Measurements from ENCODE around the gene ANKRD62.
"Not testable (repeated sequence)": the region's sequence is repeated elsewhere in the genome, so short reads cannot be mapped to it uniquely, and the experiment has no call there.

ANKRD62 gene

GRCh38 chr18:12138831-12139230 lies 45.2 kb downstream of the ANKRD62 start:
- H3K27ac Mint-ChIP-seq; DNase-seq; H3K4me1 Mint-ChIP-seq (ENCODE audit: low read depth in 2 of 2); H3K9me3 Mint-ChIP-seq; H3K4me3 Mint-ChIP-seq; H3K36me3 Mint-ChIP-seq (ENCODE audit: insufficient read depth); H3K27me3 Mint-ChIP-seq; ATAC-seq (replicated peaks): not testable (repeated sequence)

GRCh38 chr18:12140866-12141265 lies 47.2 kb downstream of the ANKRD62 start:
- not testable (repeated sequence) for ATAC-seq (replicated peaks); H3K4me3 Mint-ChIP-seq; DNase-seq; H3K4me1 Mint-ChIP-seq (ENCODE audit: low read depth in 2 of 2); H3K27ac Mint-ChIP-seq; H3K36me3 Mint-ChIP-seq (ENCODE audit: insufficient read depth); H3K27me3 Mint-ChIP-seq; H3K9me3 Mint-ChIP-seq

- not testable (repeated sequence) for H3K27ac Mint-ChIP-seq; H3K36me3 Mint-ChIP-seq (ENCODE audit: insufficient read depth); H3K27me3 Mint-ChIP-seq; H3K4me3 Mint-ChIP-seq; H3K4me1 Mint-ChIP-seq (ENCODE audit: low read depth in 2 of 2); H3K9me3 Mint-ChIP-seq; DNase-seq; ATAC-seq (replicated peaks)
These were observed 48.1 kb downstream of the ANKRD62 start for GRCh38 chr18:12141778-12142177.

GRCh38 chr18:12149431-12149830 lies 55.8 kb downstream of the ANKRD62 start:
- H3K9me3 Mint-ChIP-seq; H3K4me3 Mint-ChIP-seq; H3K36me3 Mint-ChIP-seq (ENCODE audit: insufficient read depth); H3K4me1 Mint-ChIP-seq (ENCODE audit: low read depth in 2 of 2); DNase-seq; ATAC-seq (replicated peaks); H3K27ac Mint-ChIP-seq: not testable (repeated sequence)
- peaks cover 21 to 27% of the 10 kb centered on the region in 2 donors for H3K27me3 Mint-ChIP-seq

- no peak overlapping the region for H3K4me3 Mint-ChIP-seq
- no peaks in the 10 kb centered on the region for H3K36me3 Mint-ChIP-seq (ENCODE audit: insufficient read depth)
- ATAC-seq (replicated peaks) (no peak), DNase-seq (no peak)
- H3K27ac Mint-ChIP-seq: no peak overlapping the region
- H3K9me3 Mint-ChIP-seq: no peaks in the 10 kb centered on the region
- no peaks in the 10 kb centered on the region for H3K4me1 Mint-ChIP-seq (ENCODE audit: low read depth in 2 of 2)
- peaks cover 21 to 27% of the 10 kb centered on the region in 2 donors for H3K27me3 Mint-ChIP-seq
These were observed 60.7 kb downstream of the ANKRD62 start for GRCh38 chr18:12154361-12154760.

- Mint-ChIP-seq H3K27me3 (peaks cover 18 to 19% of the 10 kb centered on the region in 2 donors), H3K4me3 (no peak overlapping the region), H3K36me3 (ENCODE audit: insufficient read depth) (no peaks in the 10 kb centered on the region), H3K9me3 (no peaks in the 10 kb centered on the region), H3K27ac (no peak overlapping the region), H3K4me1 (ENCODE audit: low read depth in 2 of 2) (no peaks in the 10 kb centered on the region)
- no peak for DNase-seq
- ATAC-seq (replicated peaks): no peak
These were observed 62.4 kb downstream of the ANKRD62 start for GRCh38 chr18:12155996-12156395.

GRCh38 chr18:12159446-12159845 lies 65.8 kb downstream of the ANKRD62 start:
- no peaks in the 10 kb centered on the region for H3K27me3 Mint-ChIP-seq
- ATAC-seq (replicated peaks): no peak

GRCh38 chr18:12162786-12163185 lies 69.1 kb downstream of the ANKRD62 start:
- Mint-ChIP-seq H3K4me3 (no peak overlapping the region), H3K27ac (no peak overlapping the region), H3K27me3 (peaks cover 0 to 11% of the 10 kb centered on the region in 2 donors), H3K4me1 (ENCODE audit: low read depth in 2 of 2) (no peaks in the 10 kb centered on the region), H3K36me3 (ENCODE audit: insufficient read depth) (no peaks in the 10 kb centered on the region), H3K9me3 (peaks cover 0 to 1% of the 10 kb centered on the region in 2 donors)
- no peak for ATAC-seq (replicated peaks)
- DNase-seq: no peak

More at GRCh38 chr18:12159446-12159845, 65.8 kb downstream of the ANKRD62 start:
- H3K36me3 Mint-ChIP-seq (ENCODE audit: insufficient read depth): no peaks in the 10 kb centered on the region
- H3K4me1 Mint-ChIP-seq (ENCODE audit: low read depth in 2 of 2): no peaks in the 10 kb centered on the region
- no peak overlapping the region for H3K27ac Mint-ChIP-seq
- DNase-seq: no peak
- no peaks in the 10 kb centered on the region for H3K9me3 Mint-ChIP-seq
- no peak overlapping the region for H3K4me3 Mint-ChIP-seq

- Mint-ChIP-seq H3K9me3 (peaks cover 0 to 1% of the 10 kb centered on the region in 2 donors), H3K27me3 (peaks cover 8 to 15% of the 10 kb centered on the region in 2 donors), H3K36me3 (ENCODE audit: insufficient read depth) (no peaks in the 10 kb centered on the region), H3K4me1 (ENCODE audit: low read depth in 2 of 2) (no peaks in the 10 kb centered on the region), H3K27ac (no peak overlapping the region), H3K4me3 (no peak overlapping the region)
- no peak for ATAC-seq (replicated peaks)
- no peak for DNase-seq
These were observed 71.6 kb downstream of the ANKRD62 start for GRCh38 chr18:12165038-12165768.
